Right cardiac atrium (tissue), 5 donors: ENCODE results near the gene LMBR1. TPM values are rescaled to one million over a fixed set of nuclear protein-coding genes. Genes with fewer than 3 reads are reported as not detected.
"Not testable (repeated sequence)": the region's sequence is repeated elsewhere in the genome, so short reads cannot be mapped to it uniquely, and the experiment has no call there.

Source experiments
- ATAC-seq, 2 donors: fragments of 200-7000 bp; cut with Tn5 transposase; one replicate each; pipeline versions ENCODE4 v1.8.0 to v1.9.1; 2020; ENCODE audit warnings: moderate library complexity in 2 of 2, mild to moderate bottlenecking in 1 of 2
- DNase-seq, 3 donors: peaks; one replicate each; pipeline ENCODE4 v3.0.0-alpha.2; 2020
- H3K27ac ChIP-seq: one replicate; pipeline ENCODE4 v1.5.1; 2013; ENCODE audit warnings: mild to moderate bottlenecking, low read length, control low read depth, moderate library complexity
- H3K27me3 ChIP-seq: one replicate; pipeline ENCODE4 v1.6.1; 2013; ENCODE audit not compliant: control insufficient read depth, insufficient read depth
- H3K4me1 ChIP-seq: one replicate; pipeline ENCODE4 v1.6.1; 2013; ENCODE audit warnings: low read length; ENCODE audit not compliant: control insufficient read depth, insufficient read depth
- H3K4me3 ChIP-seq: one replicate; pipeline ENCODE4 v1.5.1; 2013; ENCODE audit warnings: low read length, control low read depth
- H3K9me3 ChIP-seq: one replicate; pipeline ENCODE4 v1.6.1; 2013; ENCODE audit warnings: low read length; ENCODE audit not compliant: control insufficient read depth
- WGBS: extraction: QIAGEN DNeasy Blood & Tissue Kit; methylation state at CpG from one replicate; pipeline ENCODE4 v1.1.7; 2013; 5-methylcytosine and 5-hydroxymethylcytosine counted together
- intact Hi-C, 4 donors: fragments of 100-400 bp; cut with DNase I; formaldehyde crosslinking; loops; one replicate each; pipeline versions ENCODE4 v1.11.0 to v1.14.0; 2022 to 2023
- polyA plus RNA-seq: library from polyadenylated mRNA; stranded (reverse); fragments of 200-250 nt; gene quantifications from one replicate; pipeline ENCODE4 v1.2.3, GENCODE V29; 2013
- total RNA-seq, 4 donors: library from RNA; stranded (reverse); fragmentation: NEBNext Ultra II Directional; extraction: Animal tissue kit (Norgen Biotek cat#: 25700); gene quantifications; one replicate each; pipeline ENCODE4 v1.2.1, GENCODE V29; 2021
- donor health status: healthy with polysubstance abuse.
- donor health status: DM: no; HTN: yes; CAD: no.
- donor health status: DM: no; HTN: no; CAD: no.
- donor health status: DM: no; HTN: yes; CAD: no; lungs with severe emphysema.
- donor health status: DM: yes; HTN: yes; CAD: no.

The LMBR1 gene
- total and polyA plus RNA-seq, 5 donors, result 8.1 to 48.7 (median 46.3) TPM

DNA sequence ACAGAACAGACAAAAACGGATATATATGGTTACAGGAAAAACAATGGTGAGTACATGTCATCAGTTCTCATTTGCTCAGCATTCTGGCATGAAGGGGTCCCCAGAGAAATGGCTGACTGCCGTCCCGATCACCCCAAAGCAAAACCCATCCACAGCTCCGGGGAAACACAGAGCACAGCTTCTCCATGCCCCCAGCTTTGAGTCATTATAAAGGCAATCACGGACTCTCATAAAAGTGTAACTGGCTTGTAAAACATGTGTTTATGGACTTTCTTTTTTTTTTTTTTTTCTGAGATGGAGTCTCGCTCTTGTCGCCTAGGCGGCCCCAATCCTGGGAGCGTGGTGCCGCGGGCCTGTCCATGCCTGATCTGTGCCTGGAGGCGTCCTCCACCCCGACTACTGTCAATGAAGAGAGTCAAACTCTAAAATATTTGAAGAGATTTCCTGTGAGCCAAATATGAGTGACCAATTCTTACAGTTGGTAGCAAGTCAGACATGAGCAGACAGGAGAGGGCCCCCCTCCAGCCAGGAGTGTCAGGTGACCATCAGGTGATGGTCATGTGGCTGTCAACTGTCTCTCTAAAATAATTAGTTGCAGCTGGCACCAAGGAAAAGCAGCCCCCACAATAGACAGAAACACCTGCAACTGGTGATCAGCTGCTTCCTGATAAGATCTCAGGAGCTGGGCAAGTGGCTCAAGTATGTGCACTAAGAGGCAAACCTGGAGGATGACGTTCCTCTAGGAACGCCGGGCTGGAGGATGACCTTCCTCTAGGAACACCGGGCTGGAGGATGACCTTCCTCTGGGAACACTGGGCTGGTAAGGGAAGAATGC is 34.8 kb upstream of the LMBR1 start:
- no peak for ATAC-seq
- DNase-seq, result no peak
- no peaks in the 10 kb centered on the region for H3K9me3 ChIP-seq
- no peaks in the 10 kb centered on the region for H3K27me3 ChIP-seq
- no peak overlapping the region for H3K27ac ChIP-seq
- WGBS, result 72% methylated on average over 17 of the region's 17 CpGs
- intact Hi-C loops, result no loop called here
- H3K4me3 ChIP-seq, result no peak overlapping the region
- H3K4me1 ChIP-seq, result no peaks in the 10 kb centered on the region

DNA sequence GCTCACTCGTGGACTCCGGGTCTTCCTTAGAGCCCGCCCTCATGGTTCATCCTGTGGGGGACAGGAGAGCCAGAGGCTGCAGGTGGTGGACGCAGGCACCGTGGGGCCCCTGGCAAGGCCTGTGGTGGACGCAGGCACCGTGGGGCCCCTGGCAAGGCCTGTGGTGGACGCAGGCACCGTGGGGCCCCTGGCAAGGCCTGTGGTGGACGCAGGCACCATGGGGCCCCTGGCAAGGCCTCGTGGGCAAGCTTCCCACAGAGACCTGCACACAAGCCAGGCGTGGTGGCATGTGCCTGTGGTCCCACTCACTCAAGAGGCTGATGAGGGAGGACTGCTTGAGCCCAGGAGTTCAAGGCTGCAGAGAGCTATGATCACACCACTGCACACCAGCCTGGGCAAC is 32.8 kb upstream of the LMBR1 start:
- intact Hi-C loops, H3K4me1 ChIP-seq, H3K27me3 ChIP-seq, ATAC-seq, H3K9me3 ChIP-seq, DNase-seq, H3K4me3 ChIP-seq, H3K27ac ChIP-seq: not testable (repeated sequence)
- 90% methylated on average over 12 of the region's 12 CpGs for WGBS

DNA sequence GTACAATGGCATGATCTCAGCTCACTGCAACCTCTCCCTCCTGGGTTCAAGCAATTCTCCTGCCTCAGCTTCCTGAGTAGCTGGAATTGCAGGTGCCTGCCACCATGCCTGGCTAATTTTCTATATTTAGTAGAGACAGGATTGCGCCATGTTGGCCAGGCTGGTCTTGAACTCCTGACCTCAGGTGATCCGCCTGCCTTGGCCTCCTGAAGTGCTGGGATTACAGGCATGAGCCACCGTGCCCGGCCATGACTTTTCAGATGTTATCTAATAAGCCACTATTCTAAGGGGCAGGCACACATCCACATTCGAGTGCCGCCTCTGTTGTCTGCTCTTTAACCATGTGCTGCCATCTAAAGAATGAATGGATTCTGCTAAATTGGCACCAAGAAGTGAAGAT is 29.3 kb upstream of the LMBR1 start:
- H3K4me3 ChIP-seq, H3K27ac ChIP-seq, intact Hi-C loops, H3K27me3 ChIP-seq, ATAC-seq, H3K4me1 ChIP-seq, H3K9me3 ChIP-seq, DNase-seq: not testable (repeated sequence)
- WGBS, result 74% methylated on average over 6 of the region's 6 CpGs

DNA sequence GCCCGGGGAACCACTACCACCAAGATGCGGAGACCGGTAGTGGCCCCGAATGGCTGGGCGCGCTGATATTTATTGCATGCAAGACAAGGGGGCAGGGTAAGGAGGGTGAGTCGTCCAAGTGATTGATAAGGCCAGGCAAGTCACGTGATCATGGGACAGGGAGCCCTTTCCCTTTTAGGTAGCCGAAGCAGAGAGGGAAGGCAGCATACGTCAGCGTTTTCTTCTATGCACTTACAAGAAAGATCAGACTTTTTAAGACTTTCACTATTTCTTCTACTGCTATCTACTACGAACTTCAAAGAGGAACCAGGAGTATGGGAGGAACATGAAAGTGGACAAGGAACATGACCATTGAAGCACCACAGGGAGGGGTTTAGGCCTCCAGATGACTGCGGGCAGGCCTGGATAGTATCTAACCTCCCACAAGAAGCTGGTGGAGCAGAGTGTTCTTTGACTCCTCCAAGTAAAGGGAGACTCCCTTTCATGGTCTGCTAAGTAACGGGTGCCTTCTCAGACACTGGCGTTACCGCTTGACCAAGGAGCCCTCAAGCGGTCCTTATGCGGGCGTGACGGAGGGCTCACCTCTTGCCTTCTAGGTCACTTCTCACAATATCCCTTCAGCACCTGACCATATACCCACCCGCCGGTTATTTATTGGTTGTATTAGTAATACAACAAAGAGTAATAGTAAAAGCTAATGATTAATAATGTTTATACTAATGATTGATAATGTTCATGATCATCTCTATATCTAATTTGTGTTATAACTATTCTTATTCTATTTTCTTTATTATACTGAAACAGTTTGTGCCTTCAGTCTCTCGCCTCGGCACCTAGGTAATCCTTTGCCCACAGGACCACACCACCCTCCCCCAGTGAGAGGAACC is 27.7 kb upstream of the LMBR1 start:
- H3K4me3 ChIP-seq, intact Hi-C loops, H3K27me3 ChIP-seq, DNase-seq, H3K4me1 ChIP-seq, H3K27ac ChIP-seq, H3K9me3 ChIP-seq, ATAC-seq: not testable (repeated sequence)
- 83% methylated on average over 24 of the region's 24 CpGs for WGBS

DNA sequence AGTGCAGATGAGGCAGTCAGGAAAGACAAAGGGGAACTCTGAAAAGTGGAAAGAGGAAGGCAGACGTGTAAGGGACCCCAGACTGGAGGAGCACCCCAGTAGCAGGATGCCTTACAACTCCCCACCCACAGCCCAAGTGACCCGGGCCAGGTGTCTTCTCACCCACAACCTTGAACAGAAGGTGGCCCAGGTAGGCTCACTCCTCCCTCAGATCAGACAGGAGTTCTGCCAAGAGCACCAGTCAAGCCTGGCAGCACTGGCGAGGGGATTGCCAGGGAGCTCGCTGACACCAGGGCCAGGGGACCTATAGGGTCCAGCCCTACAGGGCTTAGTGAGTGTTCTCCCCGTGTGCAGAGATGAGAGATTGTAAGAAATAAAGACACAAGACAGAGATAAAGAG is 27.1 kb upstream of the LMBR1 start:
- ATAC-seq (no peak), DNase-seq (no peak)
- H3K4me1 ChIP-seq, result no peaks in the 10 kb centered on the region
- H3K27ac ChIP-seq, result no peak overlapping the region
- intact Hi-C loops, result no loop called here
- H3K9me3 ChIP-seq, result no peaks in the 10 kb centered on the region
- H3K27me3 ChIP-seq, result no peaks in the 10 kb centered on the region
- WGBS, result 72% methylated on average over 5 of the region's 5 CpGs
- no peak overlapping the region for H3K4me3 ChIP-seq

DNA sequence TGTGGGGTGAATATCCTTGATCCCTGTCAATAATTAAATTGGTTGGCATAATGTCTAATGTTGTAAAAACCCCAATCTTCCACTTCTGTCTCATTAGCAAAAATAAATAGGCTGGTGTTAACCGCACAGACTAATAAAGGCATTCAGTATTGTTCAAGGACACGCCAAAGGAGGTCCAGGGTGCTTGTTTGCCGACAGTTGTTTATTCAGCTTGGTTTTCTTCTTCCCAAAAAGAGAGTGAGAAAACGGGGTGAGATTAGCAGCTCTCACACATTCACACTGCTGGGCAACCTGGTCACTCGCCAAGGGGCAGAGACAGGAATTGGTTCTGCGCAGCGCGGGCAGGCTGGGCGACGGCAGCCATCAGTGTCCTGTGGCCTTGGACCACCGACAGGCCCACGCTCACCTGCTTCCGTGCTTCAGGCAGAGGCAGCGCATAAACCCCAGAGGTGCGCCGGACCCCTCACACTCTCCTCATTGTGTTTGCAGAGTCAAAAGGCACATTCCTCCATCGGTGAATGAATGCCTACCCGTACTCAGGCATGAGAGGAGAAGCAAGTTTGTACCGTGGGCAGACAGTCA is 26.2 kb upstream of the LMBR1 start:
- DNase-seq (no peak), ATAC-seq (no peak)
- Histone ChIP-seq H3K4me1 (no peaks in the 10 kb centered on the region), H3K27me3 (no peaks in the 10 kb centered on the region), H3K9me3 (no peaks in the 10 kb centered on the region), H3K27ac (no peak overlapping the region), H3K4me3 (no peak overlapping the region)
- intact Hi-C loops, result no loop called here
- WGBS, result 86% methylated on average over 19 of the region's 19 CpGs

DNA sequence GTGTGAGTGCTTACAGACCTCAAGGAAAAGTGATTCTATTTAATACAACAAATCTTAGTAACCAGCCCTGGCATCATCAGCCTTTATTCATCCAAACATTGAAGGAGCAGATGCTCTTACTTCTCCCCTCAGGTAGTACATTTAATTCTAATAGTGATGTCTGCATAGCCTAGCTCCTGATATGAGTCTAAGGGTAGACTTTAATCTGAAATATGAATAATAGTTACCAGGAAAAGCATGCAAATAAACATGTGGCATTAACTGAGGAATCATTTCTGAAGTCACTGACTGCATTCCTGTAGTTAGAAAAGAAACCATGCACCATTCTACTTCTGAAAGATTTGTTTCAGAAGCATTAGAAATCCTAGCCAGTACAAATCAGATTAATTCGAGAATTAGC is 25.7 kb upstream of the LMBR1 start:
- Histone ChIP-seq H3K27ac (no peak overlapping the region), H3K4me1 (no peaks in the 10 kb centered on the region), H3K27me3 (no peaks in the 10 kb centered on the region), H3K9me3 (no peaks in the 10 kb centered on the region), H3K4me3 (no peak overlapping the region)
- intact Hi-C loops, result no loop called here
- 48% methylated on average over 1 of the region's 1 CpG for WGBS
- ATAC-seq, result no peak
- no peak for DNase-seq

DNA sequence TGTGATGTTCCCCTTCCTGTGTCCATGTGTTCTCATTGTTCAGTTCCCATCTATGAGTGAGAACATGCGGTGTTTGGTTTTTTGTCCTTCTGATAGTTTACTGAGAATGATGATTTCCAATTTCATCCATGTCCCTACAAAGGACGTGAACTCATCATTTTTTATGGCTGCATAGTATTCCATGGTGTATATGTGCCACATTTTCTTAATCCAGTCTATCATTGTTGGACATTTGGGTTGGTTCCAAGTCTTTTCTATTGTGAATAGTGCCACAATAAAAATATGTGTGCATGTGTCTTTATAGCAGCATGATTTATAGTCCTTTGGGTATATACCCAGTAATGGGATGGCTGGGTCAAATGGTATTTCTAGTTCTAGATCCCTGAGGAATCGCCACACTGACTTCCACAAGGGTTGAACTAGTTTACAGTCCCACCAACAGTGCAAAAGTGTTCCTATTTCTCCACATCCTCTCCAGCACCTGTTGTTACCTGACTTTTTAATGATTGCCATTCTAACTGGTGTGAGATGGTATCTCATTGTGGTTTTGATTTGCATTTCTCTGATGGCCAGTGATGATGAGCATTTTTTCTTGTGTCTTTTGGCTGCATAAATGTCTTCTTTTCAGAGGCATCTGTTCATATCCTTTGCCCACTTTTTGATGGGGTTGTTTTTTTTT is 16.7 kb upstream of the LMBR1 start:
- H3K4me3 ChIP-seq, H3K27me3 ChIP-seq, ATAC-seq, H3K27ac ChIP-seq, DNase-seq, intact Hi-C loops, H3K4me1 ChIP-seq, H3K9me3 ChIP-seq: not testable (repeated sequence)
- WGBS, result 83% methylated on average over 3 of the region's 3 CpGs

DNA sequence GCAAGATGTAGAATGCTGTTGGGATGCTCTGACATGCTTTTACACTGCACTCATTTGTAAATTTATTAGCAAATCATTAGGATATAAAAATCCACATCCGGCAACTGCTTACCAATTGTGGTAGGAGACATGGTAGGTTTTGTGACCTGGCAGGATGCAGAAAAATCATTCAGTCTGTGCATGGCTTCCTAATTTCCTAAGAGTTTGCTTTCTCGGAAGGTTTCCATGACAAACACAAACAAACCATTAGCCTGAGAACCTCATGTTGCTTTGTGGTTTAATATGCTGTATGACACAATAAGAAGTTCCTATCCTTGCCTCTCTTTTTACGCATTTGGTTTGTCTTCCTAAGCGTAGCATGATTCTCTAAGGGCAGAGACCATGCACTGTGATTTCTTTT is 14.7 kb upstream of the LMBR1 start:
- ATAC-seq (no peak), DNase-seq (no peak)
- Histone ChIP-seq H3K27me3 (no peaks in the 10 kb centered on the region), H3K4me1 (no peaks in the 10 kb centered on the region), H3K9me3 (no peaks in the 10 kb centered on the region), H3K27ac (no peak overlapping the region), H3K4me3 (no peak overlapping the region)
- WGBS, result 64% methylated on average over 4 of the region's 4 CpGs
- intact Hi-C loops, result no loop called here

DNA sequence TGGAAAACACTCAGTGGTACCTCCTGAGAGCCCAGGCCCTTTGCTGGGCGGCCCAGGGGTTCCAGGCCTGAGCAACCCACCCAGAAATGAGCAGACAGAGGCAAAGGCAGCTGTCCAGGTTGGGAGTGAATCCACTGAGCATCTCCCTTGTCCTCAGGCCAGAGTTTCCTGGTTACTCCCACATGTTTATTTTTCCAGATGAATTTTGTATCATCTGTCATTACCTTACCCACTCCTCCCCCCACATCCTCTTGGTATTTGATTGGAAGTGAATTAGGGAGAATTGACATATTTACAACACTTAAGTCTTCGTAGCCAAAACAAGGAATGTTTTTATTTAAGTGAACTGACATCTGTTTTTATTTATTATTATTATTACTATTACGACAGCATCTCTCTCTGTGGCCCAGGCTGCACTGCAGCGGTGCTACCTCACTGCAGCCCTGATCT is 13.2 kb upstream of the LMBR1 start:
- H3K4me1 ChIP-seq, result no peaks in the 10 kb centered on the region
- no peak overlapping the region for H3K4me3 ChIP-seq
- no peak overlapping the region for H3K27ac ChIP-seq
- intact Hi-C loops, result no loop called here
- 67% methylated on average over 4 of the region's 4 CpGs for WGBS
- no peaks in the 10 kb centered on the region for H3K27me3 ChIP-seq
- H3K9me3 ChIP-seq, result no peaks in the 10 kb centered on the region
- ATAC-seq, result no peak
- no peak for DNase-seq
